ENCODE data around the gene GLYATL2.

GLYATL2 gene, protein sequence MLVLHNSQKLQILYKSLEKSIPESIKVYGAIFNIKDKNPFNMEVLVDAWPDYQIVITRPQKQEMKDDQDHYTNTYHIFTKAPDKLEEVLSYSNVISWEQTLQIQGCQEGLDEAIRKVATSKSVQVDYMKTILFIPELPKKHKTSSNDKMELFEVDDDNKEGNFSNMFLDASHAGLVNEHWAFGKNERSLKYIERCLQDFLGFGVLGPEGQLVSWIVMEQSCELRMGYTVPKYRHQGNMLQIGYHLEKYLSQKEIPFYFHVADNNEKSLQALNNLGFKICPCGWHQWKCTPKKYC

DNA sequence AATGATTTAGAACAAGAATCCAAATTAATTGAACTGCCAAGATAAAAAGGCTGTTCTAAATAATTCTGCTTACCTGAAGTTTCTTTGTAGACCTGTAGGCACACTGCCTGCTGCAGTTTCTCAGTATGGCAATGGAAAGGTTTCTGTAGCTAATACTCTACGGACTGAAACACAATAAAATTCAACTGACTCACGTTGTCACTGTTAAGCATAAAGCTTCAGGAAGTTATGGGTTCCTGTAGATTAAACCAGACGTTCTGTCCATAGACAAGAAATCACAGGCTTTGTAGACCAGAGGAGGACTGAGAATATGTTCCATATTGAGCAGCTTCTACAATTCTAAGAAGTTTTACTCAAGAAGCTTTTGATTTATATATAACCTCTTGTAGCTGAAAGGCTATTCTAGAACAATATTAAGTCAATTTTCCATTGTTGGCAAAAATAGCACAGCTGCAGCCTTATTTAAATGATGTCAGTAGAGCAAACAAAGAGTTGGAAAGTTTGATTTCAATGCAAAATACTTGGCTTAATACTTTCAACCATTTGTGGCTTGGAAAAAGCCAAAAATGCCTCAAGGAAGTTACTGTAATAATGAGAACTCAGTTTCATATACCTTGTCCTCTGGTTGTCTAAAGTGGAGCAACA, at the start of gene GLYATL2:
GLYATL2 (minus strand) TSS at position 344 of the 645 bp plus-strand sequence. CDS start 5,092 bp downstream, outside the sequence.
- in situ Hi-C loops (cut with MboI; ENCODE audit: low sequenced_read_pairs) = no loop called here

DNA sequence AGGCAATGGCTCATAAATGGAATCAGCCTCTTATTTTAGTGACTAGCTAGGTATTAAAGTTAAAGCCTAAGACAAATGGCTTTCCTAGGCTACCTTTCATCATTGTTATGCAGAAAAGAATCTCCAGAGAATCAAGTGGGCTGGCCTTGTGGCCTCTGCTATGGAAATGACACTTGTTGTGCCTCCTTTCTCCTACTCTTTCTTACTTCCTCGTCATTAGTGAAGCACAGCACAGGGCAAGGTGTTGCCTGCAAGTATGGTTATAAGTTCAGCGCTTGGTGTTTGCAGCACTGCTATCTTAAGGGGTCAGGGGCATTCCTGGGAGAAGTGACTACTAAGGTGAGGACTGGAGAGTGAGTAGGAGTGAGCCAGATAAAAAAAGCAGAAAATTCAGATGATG, 49.4 kb upstream of the GLYATL2 start:
- in situ Hi-C loops (cut with MboI; ENCODE audit: low sequenced_read_pairs) = no loop called here

DNA sequence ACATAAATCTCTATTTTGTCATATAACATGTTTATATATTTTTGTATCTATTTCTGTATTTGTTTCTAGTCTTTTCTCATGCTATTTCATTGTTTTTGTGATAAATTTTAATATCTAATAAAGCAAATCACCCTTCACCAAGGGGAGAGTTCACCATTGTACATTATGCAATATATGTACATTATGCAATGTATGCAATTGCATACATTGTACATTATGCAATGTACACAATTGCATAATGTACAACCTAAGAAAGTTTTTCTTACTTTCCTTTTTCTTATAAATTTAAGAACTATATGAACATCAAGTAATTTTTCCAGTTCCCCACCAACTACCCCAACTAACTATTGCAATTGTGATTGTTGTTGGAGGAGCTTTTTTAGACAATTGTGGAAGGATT, 44.1 kb upstream of the GLYATL2 start:
- in situ Hi-C loops (cut with MboI; ENCODE audit: low sequenced_read_pairs) = no loop called here

DNA sequence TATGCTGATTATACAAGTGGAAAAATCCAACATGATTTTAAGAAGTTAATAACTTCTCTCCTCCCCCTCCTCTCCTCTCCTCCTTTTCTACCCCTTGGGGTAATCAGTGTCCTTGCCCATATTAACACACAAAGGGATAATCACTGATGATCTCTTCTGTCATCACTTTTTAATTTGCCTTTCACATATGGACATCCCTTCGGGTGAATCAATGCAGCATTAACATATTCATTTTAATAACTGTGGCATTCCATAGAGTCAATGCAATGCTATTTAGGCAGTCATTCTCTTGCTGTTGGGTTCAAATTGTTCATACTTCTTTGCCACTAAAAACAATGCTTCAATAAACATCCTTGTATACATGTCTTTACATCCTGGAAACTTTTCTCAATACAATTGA, 42.9 kb upstream of the GLYATL2 start:
- in situ Hi-C loops (cut with MboI; ENCODE audit: low sequenced_read_pairs) = no loop called here

DNA sequence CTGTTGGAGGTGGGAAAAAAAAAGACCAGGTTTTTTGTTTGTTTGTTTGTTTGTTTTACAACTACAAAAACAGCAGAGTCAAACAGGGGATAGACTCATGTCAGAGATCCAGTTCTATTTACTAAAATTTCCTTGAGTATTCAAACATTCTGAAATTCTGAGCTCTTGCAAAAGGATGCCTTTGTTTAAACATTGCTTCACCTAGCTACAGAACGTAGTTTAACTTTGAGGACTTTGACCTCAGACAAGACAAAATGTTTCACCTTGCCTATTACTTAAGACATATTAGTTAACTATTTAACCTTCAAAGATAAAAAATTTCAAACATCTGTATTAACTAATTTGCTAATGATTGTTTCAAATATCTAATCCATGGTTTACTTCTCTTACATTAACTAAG, 36.1 kb upstream of the GLYATL2 start:
- in situ Hi-C loops (cut with MboI; ENCODE audit: low sequenced_read_pairs) = no loop called here

DNA sequence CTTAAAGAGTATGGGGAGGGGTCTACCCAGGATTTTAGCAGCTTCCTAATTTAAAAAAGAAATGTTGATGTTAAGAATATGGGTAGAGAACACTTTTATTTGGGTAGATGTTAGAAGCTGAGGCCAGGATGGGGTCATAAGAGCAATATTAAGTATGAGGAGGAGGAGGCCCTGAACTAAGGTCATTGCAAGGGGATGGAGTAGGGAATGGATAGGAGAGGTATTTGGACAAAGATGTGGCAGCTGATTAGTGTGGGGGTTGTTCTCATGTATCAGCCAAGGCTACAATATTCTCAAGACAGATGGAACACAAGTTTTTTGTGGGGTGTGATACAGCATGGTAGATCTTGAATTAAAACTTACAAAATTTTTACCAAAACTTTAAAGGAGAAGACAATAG, 35.7 kb upstream of the GLYATL2 start:
- in situ Hi-C loops (cut with MboI; ENCODE audit: low sequenced_read_pairs) = no loop called here

DNA sequence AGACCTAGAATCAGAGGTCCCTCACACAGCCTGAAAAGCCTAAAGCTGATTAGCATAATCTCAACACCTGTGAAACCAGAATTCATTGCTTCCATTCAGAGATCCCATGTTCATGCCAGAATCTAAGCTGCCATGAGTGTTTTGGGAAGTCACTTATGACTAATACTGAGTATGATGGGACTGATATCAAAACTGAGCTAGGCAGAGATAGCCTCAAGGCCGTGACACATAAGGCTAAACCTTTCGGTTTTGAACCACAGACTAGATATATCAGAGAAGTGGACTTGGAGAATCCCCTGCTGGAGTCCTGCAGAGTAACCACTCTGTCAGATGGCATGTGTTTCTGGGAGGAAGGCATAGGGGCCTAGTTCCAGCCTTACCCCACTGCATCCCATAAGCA, 23.1 kb upstream of the GLYATL2 start:
- in situ Hi-C loops (cut with MboI; ENCODE audit: low sequenced_read_pairs) = no loop called here

DNA sequence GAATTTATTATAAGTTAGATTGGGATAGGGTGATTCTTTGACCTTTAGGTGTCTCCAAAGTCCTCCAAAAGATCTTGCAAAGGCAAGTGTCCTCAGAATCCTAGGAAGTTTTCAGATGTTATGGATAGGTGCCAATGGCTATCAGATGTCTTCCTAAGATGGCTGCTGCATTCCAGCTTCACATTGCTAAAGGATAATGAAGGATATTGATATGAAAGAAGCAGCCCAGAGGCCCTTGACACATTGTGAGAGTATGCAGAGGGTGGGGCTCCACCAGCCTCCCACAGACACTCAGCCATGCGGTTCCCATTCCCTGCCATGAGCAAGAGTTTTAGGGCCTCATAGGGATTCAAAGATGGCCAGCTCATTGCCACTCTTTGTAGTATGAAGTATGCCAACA, 22.3 kb upstream of the GLYATL2 start:
- in situ Hi-C loops (cut with MboI; ENCODE audit: low sequenced_read_pairs) = no loop called here

DNA sequence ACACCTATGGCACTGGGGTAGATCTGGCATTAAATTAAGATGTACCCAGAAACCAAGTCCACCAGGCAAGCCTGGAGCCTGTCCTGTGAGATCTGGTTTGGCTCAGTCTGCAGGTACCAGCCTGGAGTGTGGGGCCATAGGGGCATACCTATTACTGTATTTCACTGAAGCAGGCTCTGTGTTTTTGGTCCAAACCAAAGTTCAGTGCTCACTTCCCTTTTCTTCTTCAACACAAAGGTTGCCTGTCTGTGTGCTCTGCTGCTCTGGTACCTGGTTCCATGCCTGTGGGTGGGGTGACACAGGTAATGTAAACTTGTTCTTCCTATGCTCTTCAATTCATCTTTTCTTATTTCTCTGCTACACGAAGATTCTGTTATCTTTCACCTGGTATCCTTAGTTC, 19.8 kb upstream of the GLYATL2 start:
- in situ Hi-C loops (cut with MboI; ENCODE audit: low sequenced_read_pairs) = no loop called here

DNA sequence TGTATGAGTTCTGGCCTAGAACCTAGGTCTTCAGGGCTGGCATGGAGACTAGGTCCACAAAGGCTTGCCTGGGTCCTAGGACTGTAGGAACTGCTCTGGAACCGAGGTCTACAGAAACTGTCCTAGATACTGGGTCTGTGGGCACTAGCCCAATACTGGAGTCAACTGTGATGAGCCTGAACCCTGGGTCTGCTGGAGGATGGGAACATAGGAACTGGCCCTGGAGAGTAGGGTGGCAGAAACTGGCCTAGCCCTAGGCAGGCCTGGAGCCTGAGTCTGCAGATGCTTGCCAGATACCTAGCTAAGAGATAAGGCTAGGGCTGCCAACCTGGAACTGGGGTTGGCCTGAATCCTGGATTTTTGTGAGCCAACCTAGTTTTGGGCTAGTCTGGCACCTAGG, 19.2 kb upstream of the GLYATL2 start:
- in situ Hi-C loops (cut with MboI; ENCODE audit: low sequenced_read_pairs) = no loop called here

DNA sequence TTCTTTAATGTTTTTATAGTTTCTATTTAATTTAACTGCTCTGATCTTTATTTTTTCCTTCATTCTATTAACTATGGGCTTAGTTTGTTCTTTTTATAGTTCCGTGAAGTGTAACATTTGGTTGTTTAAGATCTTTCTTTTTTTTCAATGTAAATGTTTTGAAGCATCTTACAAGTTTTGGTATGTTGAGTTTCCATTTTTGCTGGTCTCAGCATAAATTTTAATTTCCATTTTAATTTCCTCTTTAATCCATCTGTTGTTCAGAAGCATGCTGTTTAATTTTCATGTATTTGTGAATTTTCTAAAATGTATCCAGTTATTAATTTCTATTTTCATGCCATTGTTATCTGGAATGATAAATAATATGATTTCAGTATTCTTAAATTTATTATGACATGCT, 17.0 kb upstream of the GLYATL2 start:
- in situ Hi-C loops (cut with MboI; ENCODE audit: low sequenced_read_pairs) = no loop called here

DNA sequence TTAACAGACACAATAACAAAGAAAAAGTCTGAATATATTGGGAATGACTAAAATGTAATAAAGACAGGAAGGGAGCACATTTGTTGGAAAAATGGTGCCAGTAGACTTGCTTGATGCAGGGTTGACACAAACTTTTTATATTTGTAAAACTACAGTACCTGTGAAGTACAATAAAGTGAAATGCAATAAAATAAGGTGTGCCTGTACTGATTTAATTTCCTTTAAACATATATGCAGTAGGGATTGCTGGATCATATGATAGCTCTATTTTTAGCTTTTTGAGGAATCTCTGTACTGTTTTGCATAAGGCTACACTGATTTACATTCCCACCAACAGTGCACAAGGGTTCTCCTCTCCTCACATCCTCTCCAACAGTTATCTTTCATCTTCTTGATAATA, 12.3 kb upstream of the GLYATL2 start:
- in situ Hi-C loops (cut with MboI; ENCODE audit: low sequenced_read_pairs) = no loop called here

DNA sequence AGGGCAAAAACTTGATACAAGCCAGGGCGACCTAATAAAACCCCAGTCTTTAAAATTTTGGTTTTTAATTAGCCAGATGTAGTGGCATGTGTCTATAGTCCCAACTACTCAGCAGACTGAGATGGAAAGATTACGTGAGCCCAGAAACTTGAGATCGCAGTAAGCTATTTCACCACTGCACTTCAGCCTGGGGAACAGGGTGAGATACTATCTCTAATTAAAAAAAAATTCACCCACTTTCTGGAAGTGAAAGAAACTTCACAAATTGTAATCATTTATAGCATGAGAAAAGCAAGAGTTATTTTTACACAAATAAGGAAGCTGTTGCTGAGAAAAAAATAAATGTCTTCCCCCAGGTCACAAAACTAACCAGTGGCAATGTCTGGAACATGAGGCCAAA, 882 bp upstream of the GLYATL2 start:
- in situ Hi-C loops (cut with MboI; ENCODE audit: low sequenced_read_pairs) = no loop called here

DNA sequence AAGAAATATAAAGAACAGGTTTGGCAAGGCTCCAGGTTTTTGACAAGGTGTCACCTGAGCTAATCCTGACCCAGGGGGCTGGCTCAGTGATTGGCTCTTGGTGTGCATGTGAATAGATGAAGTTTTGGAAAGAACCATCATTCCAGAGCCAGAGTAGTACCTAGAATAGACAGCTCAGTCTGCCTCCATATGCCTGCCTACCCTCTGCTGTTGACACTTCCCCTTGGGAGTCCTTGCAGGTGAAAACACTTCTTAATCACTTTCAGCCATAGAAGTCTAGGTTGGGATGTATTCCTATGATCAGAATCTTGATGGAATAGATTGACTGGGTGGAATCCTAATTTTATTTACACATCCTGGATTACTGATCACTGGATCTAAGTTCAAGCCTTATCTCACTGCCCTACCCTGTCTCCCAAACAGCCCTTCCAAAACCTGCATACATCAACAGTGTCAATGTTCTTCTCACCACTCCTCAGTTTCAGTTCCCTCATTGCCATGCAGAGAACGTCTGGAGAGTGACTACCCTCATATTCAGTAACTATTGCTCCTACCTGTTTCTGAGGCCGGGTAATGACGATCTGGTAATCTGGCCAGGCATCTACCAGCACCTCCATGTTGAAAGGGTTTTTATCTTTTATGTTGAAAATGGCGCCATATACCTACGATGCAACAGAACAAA, 6.7 kb downstream of the GLYATL2 start:
- in situ Hi-C loops (cut with MboI; ENCODE audit: low sequenced_read_pairs) = no loop called here

DNA sequence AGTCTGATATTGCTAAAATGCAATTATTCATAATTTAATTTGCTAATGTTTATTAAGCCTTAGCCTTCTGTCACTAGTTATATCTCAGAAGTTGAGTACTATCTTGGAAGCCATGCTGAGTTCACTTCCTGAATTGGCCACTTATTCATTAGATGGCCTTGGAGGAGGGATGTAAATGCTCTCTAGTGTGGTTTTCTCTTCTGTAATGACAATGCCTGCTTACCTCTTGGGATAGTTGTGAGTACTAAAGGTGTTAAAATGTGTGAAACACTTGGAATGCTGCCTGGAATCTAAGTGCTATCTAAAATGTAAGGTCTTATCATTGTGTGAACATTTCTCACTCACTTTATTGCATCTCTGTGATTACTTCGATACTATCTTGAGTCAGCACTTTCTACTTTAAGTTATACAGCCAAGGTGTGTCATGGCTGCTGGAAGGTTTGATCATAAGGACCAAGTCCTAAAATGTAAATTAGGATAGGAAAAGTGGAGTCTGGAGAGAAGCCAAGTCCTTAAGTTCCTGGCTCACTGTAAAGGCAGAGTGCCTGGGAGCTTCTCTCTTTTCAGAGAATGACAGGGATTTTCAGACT, 12.4 kb downstream of the GLYATL2 start:
- in situ Hi-C loops (cut with MboI; ENCODE audit: low sequenced_read_pairs) = no loop called here

DNA sequence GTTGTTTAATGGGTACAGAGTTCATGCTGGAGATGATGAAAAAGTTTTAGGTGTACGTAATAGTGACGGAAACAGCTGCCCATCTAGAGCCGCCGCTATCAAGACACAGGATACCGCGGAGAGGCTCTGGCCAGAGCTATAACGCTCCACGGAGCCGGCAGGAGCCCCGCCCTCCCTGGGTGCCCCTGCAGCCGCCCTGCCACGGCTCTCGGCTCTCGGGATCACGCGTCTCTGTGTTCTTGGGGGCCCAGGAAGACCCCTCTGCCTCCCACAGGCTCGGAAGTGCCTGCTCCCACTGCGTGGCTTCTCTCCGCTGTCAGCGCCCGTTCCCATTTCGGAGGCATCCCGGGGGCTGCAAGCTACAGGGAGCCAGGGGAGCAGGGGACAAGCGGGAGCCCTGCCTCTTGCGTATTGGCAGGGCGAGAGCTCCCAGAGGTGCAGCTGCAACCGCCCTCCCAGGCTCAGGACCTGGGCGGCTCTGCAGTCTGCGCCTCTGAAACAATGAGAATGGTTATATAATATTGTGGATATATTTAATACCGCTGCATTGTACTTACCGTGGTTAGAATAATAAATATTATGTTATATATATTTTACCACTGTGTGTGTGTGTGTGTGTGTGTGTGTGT, 13.7 kb downstream of the GLYATL2 start:
- in situ Hi-C loops (cut with MboI; ENCODE audit: low sequenced_read_pairs) = no loop called here

DNA sequence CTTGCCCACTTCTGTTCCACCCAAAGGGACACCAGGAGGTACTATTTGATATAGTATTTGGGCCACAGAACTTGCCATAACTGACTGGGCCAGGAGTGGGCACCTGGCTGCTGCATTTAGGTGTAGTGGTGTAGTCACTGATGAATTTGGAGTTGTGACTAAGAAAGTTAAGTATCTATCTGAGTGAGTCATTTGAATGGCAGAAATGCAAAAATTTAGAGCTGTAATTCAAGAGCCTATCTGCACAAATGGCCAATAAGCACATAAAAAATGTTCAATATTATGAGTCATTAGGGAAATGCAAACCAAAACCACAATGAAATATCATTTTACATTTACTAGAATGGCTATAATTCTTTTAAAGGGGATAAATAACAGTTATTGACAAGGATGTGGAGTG, 14.7 kb downstream of the GLYATL2 start:
- in situ Hi-C loops (cut with MboI; ENCODE audit: low sequenced_read_pairs) = no loop called here

DNA sequence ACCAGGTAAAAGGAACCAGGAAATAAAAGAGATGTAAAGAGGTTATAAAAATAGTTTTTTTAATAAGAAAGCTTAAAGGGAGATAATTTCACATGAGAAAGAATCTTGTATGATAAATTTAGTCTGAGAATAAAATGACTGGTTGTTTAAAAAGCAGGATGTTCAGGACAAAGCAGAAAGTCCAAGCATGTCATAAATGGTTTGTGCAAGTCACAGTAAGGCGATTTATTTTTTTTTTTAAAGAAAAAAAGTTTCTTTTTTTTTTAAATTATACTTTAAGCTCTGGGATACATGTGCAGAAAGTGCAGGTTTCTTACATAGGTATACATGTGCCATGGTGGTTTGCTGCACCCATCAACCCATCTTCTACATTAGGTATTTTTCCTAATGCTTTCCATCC, 30.8 kb downstream of the GLYATL2 start:
- in situ Hi-C loops (cut with MboI; ENCODE audit: low sequenced_read_pairs) = no loop called here

DNA sequence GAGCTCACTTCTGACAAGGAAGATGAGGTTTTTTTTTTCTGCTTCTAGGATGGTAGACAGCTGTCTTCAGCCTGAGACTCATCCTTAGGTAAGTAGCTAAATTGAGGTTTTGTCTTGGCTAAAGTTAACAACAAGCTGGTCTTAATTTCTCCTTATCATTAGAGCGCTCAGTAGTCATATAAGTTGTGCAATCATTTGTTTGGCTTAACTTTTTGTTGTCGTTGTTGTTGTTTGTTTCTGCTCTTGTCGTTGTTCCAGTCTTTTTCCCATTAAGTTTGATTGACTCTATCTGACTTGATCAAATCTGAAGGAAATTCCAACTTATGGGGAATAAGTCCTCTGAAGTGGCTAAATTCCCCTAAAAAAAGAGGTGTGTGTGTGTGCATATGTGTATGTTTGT, 33.0 kb downstream of the GLYATL2 start:
- in situ Hi-C loops (cut with MboI; ENCODE audit: low sequenced_read_pairs) = no loop called here

DNA sequence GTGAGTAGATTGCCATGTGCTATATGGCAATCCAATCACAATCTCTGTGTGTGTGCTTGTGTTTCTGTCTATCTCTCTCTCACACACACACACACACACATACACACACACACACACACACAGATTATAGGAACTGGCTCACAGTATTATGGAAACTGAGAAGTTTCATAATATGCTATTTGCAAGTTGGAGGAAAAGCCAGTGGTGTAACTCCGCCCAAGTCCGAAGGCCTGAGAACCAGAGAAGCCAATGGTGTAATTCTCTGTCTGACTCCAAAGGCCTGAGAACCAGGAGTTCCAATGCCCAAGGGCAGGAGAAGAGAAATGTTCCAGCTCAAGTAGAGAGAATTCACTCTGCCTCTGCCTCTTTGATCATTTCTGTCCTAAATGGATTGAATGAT, 37.2 kb downstream of the GLYATL2 start:
- in situ Hi-C loops (cut with MboI; ENCODE audit: low sequenced_read_pairs) = no loop called here

DNA sequence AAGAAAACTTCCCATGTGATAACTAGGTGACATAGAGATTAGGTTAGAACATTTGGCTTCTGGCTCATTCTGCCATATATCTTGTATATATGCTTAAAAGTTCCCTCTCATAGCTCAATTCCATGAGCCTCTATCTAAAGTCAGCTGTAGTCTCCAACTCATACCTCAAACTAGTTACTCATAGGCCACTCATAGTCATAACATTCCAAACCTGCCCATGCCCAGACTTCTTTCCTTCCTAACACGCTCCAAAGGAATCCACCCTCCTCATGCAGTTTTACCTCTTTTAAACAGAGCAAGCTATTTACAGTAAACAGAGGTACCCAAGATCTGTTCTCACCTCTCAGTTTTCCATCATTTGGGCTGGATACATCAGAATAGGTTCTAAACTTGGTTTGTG, 39.4 kb downstream of the GLYATL2 start:
- in situ Hi-C loops (cut with MboI; ENCODE audit: low sequenced_read_pairs) = no loop called here

Measured in hTERT RPE-1 (cell line).